ENCODE data around the gene EFCAB13.

EFCAB13 gene

GRCh38 chr17:47323382-47324223, at the start of gene EFCAB13:
EFCAB13 (plus strand) TSS chr17:47323955; CDS start chr17:47328354, 4,399 bp downstream.
- DNase-seq, result peak; percentile 95

GRCh38 chr17:47274319-47275069, 49.3 kb upstream of the EFCAB13 start:
- no peak for DNase-seq

DNA sequence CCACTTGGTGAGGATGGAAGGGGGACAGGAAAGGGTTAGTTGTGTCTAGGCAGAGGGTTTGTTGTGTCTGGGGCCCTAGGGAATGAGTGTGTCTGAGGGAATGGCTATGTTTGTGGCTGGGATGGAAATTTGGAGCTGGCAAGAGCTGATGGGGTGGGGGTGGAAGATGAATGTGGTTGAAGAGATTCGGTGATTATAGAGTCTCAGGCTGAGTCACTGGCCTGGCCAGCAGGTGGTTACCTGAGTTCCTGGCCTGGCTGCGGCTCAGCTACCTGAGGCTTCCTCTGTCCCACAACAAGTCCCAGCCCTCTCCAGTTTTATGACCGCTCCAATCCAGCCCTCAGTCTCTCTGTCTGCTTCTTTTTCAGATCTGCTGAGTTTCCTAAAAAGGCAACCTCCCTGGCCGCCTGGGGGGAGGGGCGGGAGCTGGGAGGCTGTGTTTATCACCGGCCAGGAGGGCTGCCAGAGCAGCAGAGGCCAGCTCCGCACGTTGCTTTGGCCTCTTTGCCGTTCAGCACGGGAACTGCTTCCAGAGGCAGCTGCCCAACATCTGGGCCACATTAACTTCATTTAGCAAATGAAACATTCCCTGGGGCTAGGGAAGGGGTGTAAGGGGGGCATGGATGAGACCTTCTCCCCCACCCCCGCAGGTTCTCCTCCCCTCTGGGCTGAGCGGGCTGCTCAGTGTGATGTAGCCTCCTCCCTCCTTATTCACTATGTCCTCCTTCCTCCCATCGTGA, 48.3 kb upstream of the EFCAB13 start:
- no peak for DNase-seq

DNA sequence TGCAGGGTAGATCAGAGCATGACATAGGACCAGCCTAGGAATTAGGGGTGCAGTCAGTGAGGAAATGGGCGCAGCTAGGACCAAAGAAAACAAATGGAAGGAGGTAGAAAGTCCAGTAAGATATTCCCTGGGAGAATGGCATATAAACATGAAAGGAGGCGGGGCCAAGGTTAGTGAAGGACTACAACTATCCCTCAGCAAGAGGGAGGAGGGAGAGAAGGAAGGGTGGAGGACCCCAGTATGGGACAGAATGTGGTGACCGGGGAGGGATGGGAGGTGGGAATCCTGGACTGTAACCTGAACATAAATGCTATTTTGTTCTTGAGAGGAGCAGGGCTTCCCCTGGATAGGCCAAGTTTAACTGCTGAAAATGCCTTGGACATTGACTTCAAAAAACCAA, 47.3 kb upstream of the EFCAB13 start:
- DNase-seq, result no peak

- peak; percentile 82 for DNase-seq
These were observed 46.9 kb upstream of the EFCAB13 start for GRCh38 chr17:47276868-47277267.

GRCh38 chr17:47277921-47278320, 45.8 kb upstream of the EFCAB13 start:
- DNase-seq, result no peak

DNA sequence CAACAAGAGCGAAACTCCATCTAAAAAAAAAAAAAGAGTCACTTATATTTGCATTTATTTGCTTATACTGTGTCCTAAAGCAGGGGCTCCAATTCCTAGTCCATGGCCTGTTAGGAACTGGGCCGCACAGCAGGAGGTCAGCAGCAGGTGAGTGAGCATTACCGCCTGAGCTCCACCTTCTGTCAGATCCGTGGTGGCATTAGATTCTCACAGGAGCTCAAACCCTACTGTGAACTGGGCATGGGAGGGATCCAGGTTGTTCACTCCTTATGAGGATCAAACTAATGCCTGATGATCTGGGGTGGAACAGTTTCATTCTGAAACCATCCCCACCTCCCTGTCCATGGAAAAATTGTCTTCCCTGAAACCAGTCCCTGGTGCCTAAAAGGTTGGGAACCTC, 45.2 kb upstream of the EFCAB13 start:
- peak; percentile 20 for DNase-seq

GRCh38 chr17:47279062-47279801, 44.5 kb upstream of the EFCAB13 start:
- no peak for DNase-seq

GRCh38 chr17:47280072-47280811, 43.5 kb upstream of the EFCAB13 start:
- DNase-seq, result peak; percentile 7

- DNase-seq, result no peak
These were observed 42.5 kb upstream of the EFCAB13 start for GRCh38 chr17:47281216-47281615.

DNA sequence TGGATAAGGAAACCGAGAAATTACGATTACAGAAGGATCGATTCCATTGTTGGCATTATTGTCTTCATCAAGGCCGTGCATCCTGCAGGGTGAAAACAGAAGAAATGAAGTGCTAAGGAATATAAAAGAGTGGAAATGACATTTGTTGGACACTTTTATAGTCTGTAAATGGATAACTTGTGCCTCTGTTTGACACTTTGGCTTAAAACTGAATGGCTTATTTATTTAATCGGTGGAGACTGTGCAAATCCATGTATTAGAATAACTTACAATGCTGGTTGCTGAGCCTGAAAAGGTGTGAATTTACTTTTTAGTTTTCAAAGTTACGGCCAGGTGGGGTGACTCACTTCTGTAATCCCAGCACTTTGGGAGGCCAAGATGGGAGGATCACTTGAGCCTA, 38.8 kb upstream of the EFCAB13 start:
- DNase-seq, result no peak

DNA sequence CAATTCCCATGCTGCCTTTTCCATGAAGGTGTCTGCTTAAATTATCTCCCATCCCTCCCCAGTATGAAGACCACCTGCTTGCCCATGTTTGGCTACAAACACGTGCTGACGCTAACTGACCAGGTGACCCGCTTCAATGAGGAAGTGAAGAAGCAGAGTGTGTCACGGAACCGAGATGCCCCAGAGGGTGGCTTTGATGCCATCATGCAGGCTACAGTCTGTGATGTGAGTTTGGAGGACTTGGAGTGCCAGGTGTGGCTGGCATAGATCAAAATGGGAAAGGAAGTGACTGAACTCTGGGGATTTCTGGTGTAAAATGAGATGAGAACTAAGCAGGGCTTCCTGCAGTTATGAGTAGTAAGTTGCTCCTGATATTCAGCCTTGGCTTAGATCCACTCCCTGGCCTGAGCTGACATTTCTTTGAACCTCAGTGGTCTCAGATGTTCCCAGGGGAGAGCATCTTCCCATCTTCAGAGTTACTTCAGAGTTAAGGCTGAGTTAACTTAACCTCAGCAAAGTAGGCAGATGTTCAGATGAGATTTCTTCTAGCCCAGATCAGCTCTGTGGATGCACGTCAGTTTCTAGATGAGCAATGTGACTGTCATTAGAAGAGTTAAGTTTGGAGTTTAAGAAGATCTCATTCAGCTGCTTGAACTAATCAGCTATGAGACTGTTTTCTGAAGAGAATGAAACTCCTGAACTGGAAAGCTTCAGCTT, 37.4 kb upstream of the EFCAB13 start:
- DNase-seq, result no peak

DNA sequence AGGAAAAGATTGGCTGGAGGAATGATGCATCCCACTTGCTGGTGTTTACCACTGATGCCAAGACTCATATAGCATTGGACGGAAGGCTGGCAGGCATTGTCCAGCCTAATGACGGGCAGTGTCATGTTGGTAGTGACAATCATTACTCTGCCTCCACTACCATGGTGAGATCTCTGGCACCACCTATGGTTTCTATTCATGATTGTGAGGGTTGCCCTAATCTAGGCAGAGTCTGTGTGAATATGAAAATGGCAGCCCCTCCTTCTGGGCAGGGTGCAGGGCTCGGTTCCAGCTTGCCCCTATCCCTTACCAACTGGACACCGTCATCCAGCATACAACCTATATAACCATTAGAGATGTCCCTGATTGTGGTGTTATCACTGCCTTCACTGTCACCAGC, 36.7 kb upstream of the EFCAB13 start:
- DNase-seq, result no peak

DNA sequence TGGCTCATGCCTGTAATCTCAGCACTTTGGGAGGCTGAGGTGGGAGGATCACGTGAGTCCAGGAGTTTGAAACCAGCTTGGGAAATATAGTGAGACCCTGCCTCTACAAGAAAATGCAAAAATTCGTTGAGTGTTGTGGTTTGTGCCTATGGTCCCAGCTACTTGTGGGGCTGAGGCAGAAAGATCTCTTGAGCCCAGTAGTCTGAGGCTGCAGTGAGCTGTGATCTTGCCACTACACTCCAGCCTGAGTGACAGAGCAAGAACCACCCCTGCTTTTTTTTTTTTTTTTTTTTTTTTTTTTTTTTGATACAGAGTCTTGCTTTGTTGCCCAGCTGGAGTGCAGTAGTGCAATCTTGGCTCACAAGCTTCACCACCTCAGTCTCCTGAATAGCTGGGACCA, 36.1 kb upstream of the EFCAB13 start:
- no peak for DNase-seq

DNA sequence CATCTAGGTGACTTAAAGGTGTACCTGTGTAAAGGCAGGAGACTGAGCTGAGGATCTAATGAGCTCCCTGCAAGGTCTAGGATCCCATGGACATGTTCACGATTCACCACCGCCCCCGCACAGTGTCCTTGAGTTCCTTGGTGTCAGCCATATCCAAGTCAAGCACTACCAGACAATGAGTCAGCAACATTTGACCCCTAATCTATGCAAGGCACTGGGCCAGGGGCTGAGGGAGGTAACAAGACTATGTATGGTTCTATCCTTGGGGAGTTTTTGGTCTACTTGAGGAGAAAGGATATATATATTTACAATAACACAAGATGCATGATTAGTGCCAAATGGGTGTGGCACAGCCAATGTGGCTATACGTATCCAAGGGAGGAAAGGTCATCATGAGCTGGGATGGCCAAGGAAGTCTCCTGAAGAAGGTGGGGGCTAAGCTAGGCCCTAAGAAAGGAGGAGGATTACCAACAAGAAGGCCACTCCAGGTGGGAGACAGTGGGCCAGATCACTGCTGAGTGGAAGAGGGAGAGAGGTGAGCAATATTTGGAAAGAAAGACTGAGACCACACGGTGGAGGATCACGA, 35.1 kb upstream of the EFCAB13 start:
- no peak for DNase-seq

- DNase-seq, result no peak
These were observed 34.5 kb upstream of the EFCAB13 start for GRCh38 chr17:47289302-47289701.

DNA sequence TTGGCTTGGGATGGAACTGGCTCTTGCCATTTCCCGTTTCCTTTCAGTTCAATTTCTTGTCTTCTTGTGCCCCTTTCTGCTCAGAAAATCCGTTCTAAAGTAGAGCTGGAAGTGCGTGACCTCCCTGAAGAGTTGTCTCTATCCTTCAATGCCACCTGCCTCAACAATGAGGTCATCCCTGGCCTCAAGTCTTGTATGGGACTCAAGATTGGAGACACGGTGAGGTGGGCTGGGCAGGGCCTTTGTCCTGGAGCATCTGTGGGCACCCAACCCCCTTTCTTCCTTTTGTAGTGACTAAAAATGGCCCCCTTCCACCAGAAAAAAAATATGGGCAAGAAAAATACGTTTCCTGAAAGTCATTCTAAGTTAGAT, 32.9 kb upstream of the EFCAB13 start:
- DNase-seq, result no peak

GRCh38 chr17:47291242-47291873, 32.4 kb upstream of the EFCAB13 start:
- no peak for DNase-seq

DNA sequence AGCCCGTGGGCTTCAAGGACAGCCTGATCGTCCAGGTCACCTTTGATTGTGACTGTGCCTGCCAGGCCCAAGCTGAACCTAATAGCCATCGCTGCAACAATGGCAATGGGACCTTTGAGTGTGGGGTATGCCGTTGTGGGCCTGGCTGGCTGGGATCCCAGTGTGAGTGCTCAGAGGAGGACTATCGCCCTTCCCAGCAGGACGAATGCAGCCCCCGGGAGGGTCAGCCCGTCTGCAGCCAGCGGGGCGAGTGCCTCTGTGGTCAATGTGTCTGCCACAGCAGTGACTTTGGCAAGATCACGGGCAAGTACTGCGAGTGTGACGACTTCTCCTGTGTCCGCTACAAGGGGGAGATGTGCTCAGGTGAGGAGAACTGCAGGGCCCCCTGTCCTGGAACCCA, 31.5 kb upstream of the EFCAB13 start:
- no peak for DNase-seq

DNA sequence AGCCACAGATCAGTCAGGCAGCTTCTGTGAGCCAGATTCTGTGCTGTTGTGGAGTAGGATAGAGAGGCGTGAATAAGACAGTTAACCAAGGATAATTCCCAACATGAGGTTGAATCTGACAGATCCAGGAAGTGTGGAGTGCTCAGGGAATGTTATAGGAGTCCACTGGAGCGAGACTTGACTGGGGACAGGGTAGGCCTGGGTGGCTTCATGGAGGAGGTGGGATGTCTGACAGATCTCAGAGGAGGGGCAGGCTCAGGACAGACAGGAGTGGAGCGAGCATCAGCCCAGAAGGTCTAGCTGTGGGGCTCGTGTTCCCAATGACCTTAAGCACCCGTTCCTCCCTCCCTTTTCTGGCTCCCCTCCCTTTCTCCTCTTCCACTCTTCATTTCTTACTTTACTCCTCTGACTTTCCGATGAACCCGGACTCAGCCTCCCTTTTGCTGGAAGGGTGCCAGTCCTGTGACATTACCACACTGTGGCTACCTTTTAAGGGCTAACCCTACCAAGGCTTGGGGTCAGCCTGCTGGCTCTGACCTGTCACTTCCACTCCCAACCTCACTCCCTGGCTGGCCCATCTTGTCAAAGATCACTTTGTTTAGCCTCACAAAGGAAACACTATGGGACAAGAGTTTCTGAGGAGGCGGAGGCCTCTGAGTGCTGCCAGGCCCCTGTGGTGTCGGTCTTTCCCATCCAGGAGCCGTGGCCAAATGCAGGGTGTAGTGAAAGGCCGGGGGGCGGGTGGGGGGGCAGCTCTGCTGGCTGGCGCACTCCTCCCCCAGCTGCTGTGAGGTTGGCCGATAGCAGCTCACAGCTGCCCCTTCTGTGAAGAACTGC, 28.5 kb upstream of the EFCAB13 start:
- no peak for DNase-seq

Measured in NCI-H146 (cell line).